IPS-11a (cell line): ENCODE measurements around the gene ZNF506.
"Not testable (repeated sequence)": the region's sequence is repeated elsewhere in the genome, so short reads cannot be mapped to it uniquely, and the experiment has no call there.

Experiments
- H3K4me3 ChIP-seq: one replicate; pipeline ENCODE4 v1.5.1; 2013; ENCODE audit warnings: low read depth, low read length, control low read depth

The ZNF506 gene

GRCh38 chr19:19746286-19747213 lies 75.0 kb downstream of the ZNF506 start:
- no peak overlapping the region for H3K4me3 ChIP-seq

- no peak overlapping the region for H3K4me3 ChIP-seq
These were observed 75.9 kb downstream of the ZNF506 start for GRCh38 chr19:19745496-19746285.

- no peak overlapping the region for H3K4me3 ChIP-seq
These were observed 76.9 kb downstream of the ZNF506 start for GRCh38 chr19:19744641-19745040.

GRCh38 chr19:19743921-19744320 lies 77.6 kb downstream of the ZNF506 start:
- not testable (repeated sequence) for H3K4me3 ChIP-seq

GRCh38 chr19:19743176-19743575 lies 78.4 kb downstream of the ZNF506 start:
- H3K4me3 ChIP-seq, result no peak overlapping the region

- no peak overlapping the region for H3K4me3 ChIP-seq
These were observed 78.8 kb downstream of the ZNF506 start for GRCh38 chr19:19742773-19743172.
